CD4-positive, CD25-positive, alpha-beta regulatory T cell (primary cell): ENCODE measurements around the gene FBRSL1. TPM values are rescaled to one million over a fixed set of nuclear protein-coding genes. Genes with fewer than 3 reads are reported as not detected.
A peak's percentile ranks its signal among the peaks of the same experiment; 100 is the strongest.
"Not testable (repeated sequence)": the region's sequence is repeated elsewhere in the genome, so short reads cannot be mapped to it uniquely, and the experiment has no call there.

ENCODE experiments used
- ATAC-seq, 2 donors: fragments of 150-1000 bp; cut with Tn5 transposase; one replicate each; pipeline ENCODE4 v1.10.0; 2021; ENCODE audit warnings: low read depth in 2 of 2, moderate number of reproducible peaks in 2 of 2, moderate library complexity in 1 of 2
- DNase-seq, 3 donors: peaks; one replicate each; pipeline versions ENCODE4 v3.0.0 to v3.0.0-alpha.2; 2012 to 2022; ENCODE audit warnings: mixed read lengths in 1 of 3
- H3K27ac ChIP-seq: one replicate; pipeline ENCODE4 v1.7.0; 2013; ENCODE audit warnings: mild to moderate bottlenecking, low read length; ENCODE audit not compliant: insufficient read depth, poor library complexity, severe bottlenecking
- H3K27me3 ChIP-seq: one replicate; pipeline ENCODE4 v1.7.0; 2013; ENCODE audit warnings: low read length; ENCODE audit not compliant: control insufficient read depth, insufficient read depth
- H3K36me3 ChIP-seq: one replicate; pipeline ENCODE4 v1.7.0; 2013; ENCODE audit warnings: mild to moderate bottlenecking, low read length, moderate library complexity; ENCODE audit not compliant: control insufficient read depth, insufficient read depth
- H3K4me1 ChIP-seq: 2 replicates; pipeline ENCODE4 v1.7.0; 2013; ENCODE audit warnings: mild to moderate bottlenecking, low read length; ENCODE audit not compliant: insufficient read depth, control insufficient read depth, poor library complexity, severe bottlenecking
- H3K4me3 ChIP-seq: one replicate; pipeline ENCODE4 v1.7.0; 2013; ENCODE audit warnings: low read depth, mild to moderate bottlenecking, low read length, moderate library complexity
- H3K9me3 ChIP-seq, 2 experiments: 1 replicate in 1 of 2; 2 replicates in 1 of 2; pipeline ENCODE4 v1.7.0; 2013; ENCODE audit warnings: low read length in 2 of 2, mild to moderate bottlenecking in 1 of 2, moderate library complexity in 1 of 2; ENCODE audit not compliant: control insufficient read depth in 2 of 2
- H3K27ac Mint-ChIP-seq, 3 donors: one replicate each; pipeline ENCODE4 v1.8.0; 2020 to 2022; ENCODE audit warnings: mild to moderate bottlenecking in 3 of 3, mixed read lengths in 3 of 3, moderate library complexity in 2 of 3
- H3K27me3 Mint-ChIP-seq: one replicate; pipeline ENCODE4 v1.8.0; 2022; ENCODE audit warnings: mild to moderate bottlenecking, mixed read lengths
- H3K36me3 Mint-ChIP-seq: one replicate; pipeline ENCODE4 v1.8.0; 2020; ENCODE audit warnings: mixed read lengths
- H3K4me1 Mint-ChIP-seq, 4 donors: one replicate each; pipeline ENCODE4 v1.8.0; 2020 to 2022; ENCODE audit warnings: mixed read lengths in 4 of 4, mild to moderate bottlenecking in 1 of 4
- H3K4me3 Mint-ChIP-seq, 4 donors: one replicate each; pipeline ENCODE4 v1.8.0; 2020 to 2022; ENCODE audit warnings: mild to moderate bottlenecking in 4 of 4, mixed read lengths in 4 of 4, moderate library complexity in 3 of 4
- H3K9me3 Mint-ChIP-seq, 7 donors: one replicate each; pipeline ENCODE4 v1.8.0; 2020 to 2022; ENCODE audit warnings: mixed read lengths in 7 of 7, mild to moderate bottlenecking in 3 of 7, moderate library complexity in 2 of 7
- polyA plus RNA-seq, 4 donors: library from polyadenylated mRNA; unstranded; fragments of 300-500 nt; fragmentation: Illumina TruSeq; gene quantifications; one replicate each; pipeline ENCODE4 v1.2.3, GENCODE V29; 2021
- total RNA-seq: library from RNA; stranded (reverse); gene quantifications from one replicate; pipeline ENCODE4 v1.2.3, GENCODE V29; 2022

Gene FBRSL1
- 94.6 TPM for total RNA-seq
- under 1 TPM; 0.16 to 0.78 (median 0.31) TPM for polyA plus RNA-seq

DNA sequence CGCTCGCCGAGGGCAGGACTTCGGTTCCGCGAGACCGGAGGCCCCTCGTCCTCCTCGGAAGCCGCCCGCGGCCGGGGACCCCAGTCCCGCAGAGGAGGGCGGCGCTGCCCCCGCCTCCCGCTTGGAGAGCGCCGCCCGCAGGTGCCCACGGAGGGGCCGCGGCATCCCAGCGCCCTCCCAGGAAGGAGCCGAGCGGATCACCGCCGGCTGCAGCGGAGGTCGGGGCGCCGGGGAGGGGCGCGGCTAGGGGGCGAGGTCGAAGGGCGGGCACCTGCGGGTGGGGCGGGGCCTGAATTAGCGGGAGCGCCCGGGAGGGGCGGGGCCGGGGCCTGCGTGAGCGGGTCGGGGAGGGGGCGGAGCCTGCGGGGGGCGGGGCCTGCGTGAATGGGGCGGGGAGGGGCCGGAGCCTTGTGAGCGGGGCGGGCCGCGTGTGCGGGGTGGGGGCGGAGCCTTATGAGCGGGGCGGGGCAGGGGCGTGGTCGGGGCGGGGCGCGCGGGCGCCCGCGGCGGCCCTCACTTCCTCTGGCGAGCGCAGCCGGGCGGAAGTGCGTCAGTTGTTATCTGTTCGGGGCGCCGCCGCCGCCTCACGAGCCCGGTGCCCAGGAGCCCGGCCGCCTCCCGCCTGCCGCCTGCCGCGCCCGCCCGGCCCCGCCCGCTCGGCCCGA, at the start of gene FBRSL1:
TSS of gene FBRSL1 (plus strand) at position 550 of the 665 bp plus-strand sequence.
- Histone ChIP-seq H3K4me1 (peaks cover 55% of the 10 kb centered on the region), H3K36me3 (no peaks in the 10 kb centered on the region), H3K9me3 (no peaks in the 10 kb centered on the region), H3K4me3 (peak within 1 kb of the TSS; percentile 88), H3K27ac (peak within 1 kb of the TSS; percentile 91), H3K27me3 (no peaks in the 10 kb centered on the region)
- Mint-ChIP-seq H3K4me3 (peak within 1 kb of the TSS; percentile 93 to 97 (median 95)), H3K36me3 (peaks cover 8% of the 10 kb centered on the region), H3K27me3 (no peaks in the 10 kb centered on the region), H3K4me1 (peaks cover 6 to 72% (median 35%) of the 10 kb centered on the region in 4 donors), H3K27ac (peak within 1 kb of the TSS; percentile 93 to 99 (median 94)), H3K9me3 (peaks cover 0 to 2% (median 0%) of the 10 kb centered on the region in 7 donors)
- ATAC-seq (peak; percentile 74 to 76), DNase-seq (peak; percentile 90 to 92 (median 91))

DNA sequence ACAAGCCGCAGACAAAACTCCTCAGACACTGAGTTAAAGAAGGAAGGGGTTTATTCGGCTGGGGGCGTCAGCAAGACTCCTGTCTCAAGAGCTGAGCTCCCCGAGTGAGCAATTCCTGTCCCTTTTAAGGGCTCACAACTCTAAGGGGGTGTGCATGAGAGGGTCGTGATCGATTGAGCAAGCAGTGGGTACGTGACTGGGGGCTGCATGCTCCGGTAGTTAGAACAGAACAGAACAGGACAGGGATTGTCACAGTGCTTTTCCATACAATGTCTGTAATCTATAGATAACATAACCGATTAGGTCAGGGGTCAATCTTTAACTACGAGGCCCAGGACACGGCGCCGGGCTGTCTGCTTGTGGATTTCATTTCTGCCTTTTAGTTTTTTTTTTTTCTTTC, 49.5 kb upstream of the FBRSL1 start:
- peak overlapping the region; percentile 7 to 85 (median 41) for H3K27ac Mint-ChIP-seq
- H3K9me3 Mint-ChIP-seq, H3K36me3 Mint-ChIP-seq, H3K27me3 ChIP-seq, H3K4me3 ChIP-seq, H3K9me3 ChIP-seq, H3K27me3 Mint-ChIP-seq, ATAC-seq, H3K36me3 ChIP-seq, H3K27ac ChIP-seq, DNase-seq: not testable (repeated sequence)
- peak overlapping the region in 1 of 4 donors; percentile 29 for H3K4me3 Mint-ChIP-seq
- peaks cover 0 to 75% (median 23%) of the 10 kb centered on the region in 4 donors for H3K4me1 Mint-ChIP-seq
- peaks cover 48% of the 10 kb centered on the region for H3K4me1 ChIP-seq

DNA sequence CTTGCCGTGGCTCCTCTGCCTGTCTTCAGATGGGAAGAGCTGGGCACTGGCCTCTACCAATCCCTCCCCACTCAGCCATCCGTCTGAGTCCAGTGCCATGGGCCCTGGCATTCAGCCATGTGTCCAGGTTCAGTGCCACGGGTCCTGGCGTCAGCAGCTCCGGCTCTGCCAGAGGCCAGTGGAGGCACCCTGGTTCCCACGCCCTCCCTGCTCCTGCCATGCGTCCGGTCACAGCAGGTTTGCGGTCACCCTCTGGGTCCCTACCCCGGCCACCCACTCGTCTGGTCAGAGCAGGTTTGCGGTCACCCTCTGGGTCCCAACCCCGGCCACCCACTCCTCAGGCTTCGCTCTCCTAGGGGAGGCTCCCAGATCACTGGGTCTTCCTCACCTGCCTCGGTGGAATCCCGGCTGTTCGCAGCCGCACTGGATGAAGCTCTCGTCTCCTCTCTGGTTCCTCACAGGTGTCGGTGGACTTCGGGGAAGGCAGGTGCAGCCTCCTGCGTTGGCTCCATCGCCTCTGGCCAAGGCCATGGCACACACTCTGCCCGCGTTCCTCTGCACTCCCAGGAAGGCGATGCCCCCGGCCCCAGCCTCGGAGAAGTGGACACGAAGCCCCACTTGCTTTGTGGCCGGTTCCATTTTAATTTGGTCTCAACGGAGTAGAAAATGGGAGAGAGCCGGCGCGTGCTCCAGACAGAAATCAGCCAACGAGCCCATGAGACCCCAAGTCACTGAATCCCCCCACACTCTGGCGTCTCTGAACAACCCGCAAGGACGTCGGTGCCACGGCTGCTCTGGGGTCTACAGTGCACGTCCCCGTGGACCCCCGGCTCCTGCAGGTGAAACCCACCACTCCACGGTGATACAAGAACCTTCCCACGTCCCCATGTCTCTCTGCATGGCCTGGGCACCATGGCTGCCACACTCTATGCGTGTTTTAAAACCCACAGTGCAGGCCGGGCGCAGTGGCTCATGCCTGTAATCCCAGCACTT, 47.8 kb upstream of the FBRSL1 start:
- peak overlapping the region; percentile 26 to 62 (median 41) for H3K27ac Mint-ChIP-seq
- H3K4me1 ChIP-seq, result peaks cover 52% of the 10 kb centered on the region

GRCh38 chr12:132443091-132443490, 46.9 kb upstream of the FBRSL1 start:
- Mint-ChIP-seq H3K27ac (peak overlapping the region; percentile 91 to 95 (median 95)), H3K4me1 (peaks cover 0 to 78% (median 23%) of the 10 kb centered on the region in 4 donors), H3K27me3 (no peaks in the 10 kb centered on the region), H3K4me3 (peak overlapping the region in 3 of 4 donors; percentile 66 to 84 (median 79)), H3K9me3 (peaks cover 0 to 3% (median 0%) of the 10 kb centered on the region in 7 donors), H3K36me3 (peaks cover 4% of the 10 kb centered on the region)
- Histone ChIP-seq H3K36me3 (no peaks in the 10 kb centered on the region), H3K9me3 (no peaks in the 10 kb centered on the region), H3K27me3 (no peaks in the 10 kb centered on the region), H3K27ac (no peak overlapping the region), H3K4me1 (peaks cover 42% of the 10 kb centered on the region), H3K4me3 (no peak overlapping the region)
- no peak for ATAC-seq
- no peak for DNase-seq

More for the DNA sequence above, 47.8 kb upstream of the FBRSL1 start:
- peak overlapping the region in 1 of 4 donors; percentile 33 for H3K4me3 Mint-ChIP-seq
- H3K4me1 Mint-ChIP-seq, result peaks cover 0 to 76% (median 23%) of the 10 kb centered on the region in 4 donors
- H3K9me3 Mint-ChIP-seq, result peaks cover 0 to 3% (median 0%) of the 10 kb centered on the region in 7 donors
- Histone ChIP-seq H3K27me3 (no peaks in the 10 kb centered on the region), H3K9me3 (no peaks in the 10 kb centered on the region), H3K27ac (no peak overlapping the region), H3K36me3 (no peaks in the 10 kb centered on the region), H3K4me3 (no peak overlapping the region)
- peaks cover 4% of the 10 kb centered on the region for H3K36me3 Mint-ChIP-seq
- DNase-seq (no peak), ATAC-seq (no peak)
- H3K27me3 Mint-ChIP-seq, result no peaks in the 10 kb centered on the region

DNA sequence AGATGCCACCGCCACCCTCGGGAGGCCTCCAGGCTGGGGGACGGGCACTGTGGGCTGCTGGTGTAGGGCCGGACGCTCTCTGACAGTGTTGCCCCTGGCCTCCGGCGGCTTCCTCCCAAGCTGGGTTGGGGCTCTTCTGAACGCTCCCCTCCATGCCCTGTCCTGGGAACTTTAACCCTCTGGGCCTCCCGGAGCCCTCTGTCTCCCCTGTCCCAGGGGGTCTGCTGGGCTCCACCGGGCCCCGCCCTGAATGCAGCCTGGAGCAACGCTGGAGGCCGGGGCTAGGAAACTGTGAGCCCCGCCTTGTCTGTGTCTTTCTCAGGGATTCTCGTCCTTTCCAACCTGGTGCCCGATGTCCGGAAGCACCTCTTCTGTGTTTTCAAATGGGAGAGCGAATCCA, 45.7 kb upstream of the FBRSL1 start:
- H3K4me3 Mint-ChIP-seq, result peak overlapping the region in 3 of 4 donors; percentile 86 to 96 (median 93)
- H3K27me3 ChIP-seq, result no peaks in the 10 kb centered on the region
- H3K4me1 Mint-ChIP-seq, result peaks cover 0 to 80% (median 23%) of the 10 kb centered on the region in 4 donors
- no peaks in the 10 kb centered on the region for H3K36me3 ChIP-seq
- H3K9me3 ChIP-seq, result no peaks in the 10 kb centered on the region
- DNase-seq (no peak), ATAC-seq (no peak)
- no peaks in the 10 kb centered on the region for H3K27me3 Mint-ChIP-seq
- H3K4me1 ChIP-seq, result peaks cover 40% of the 10 kb centered on the region
- H3K36me3 Mint-ChIP-seq, result peaks cover 4% of the 10 kb centered on the region
- H3K9me3 Mint-ChIP-seq, result peaks cover 0 to 3% (median 0%) of the 10 kb centered on the region in 7 donors
- H3K4me3 ChIP-seq, result peak overlapping the region; percentile 2
- peak overlapping the region; percentile 92 for H3K27ac ChIP-seq
- peak overlapping the region; percentile 100 for H3K27ac Mint-ChIP-seq

DNA sequence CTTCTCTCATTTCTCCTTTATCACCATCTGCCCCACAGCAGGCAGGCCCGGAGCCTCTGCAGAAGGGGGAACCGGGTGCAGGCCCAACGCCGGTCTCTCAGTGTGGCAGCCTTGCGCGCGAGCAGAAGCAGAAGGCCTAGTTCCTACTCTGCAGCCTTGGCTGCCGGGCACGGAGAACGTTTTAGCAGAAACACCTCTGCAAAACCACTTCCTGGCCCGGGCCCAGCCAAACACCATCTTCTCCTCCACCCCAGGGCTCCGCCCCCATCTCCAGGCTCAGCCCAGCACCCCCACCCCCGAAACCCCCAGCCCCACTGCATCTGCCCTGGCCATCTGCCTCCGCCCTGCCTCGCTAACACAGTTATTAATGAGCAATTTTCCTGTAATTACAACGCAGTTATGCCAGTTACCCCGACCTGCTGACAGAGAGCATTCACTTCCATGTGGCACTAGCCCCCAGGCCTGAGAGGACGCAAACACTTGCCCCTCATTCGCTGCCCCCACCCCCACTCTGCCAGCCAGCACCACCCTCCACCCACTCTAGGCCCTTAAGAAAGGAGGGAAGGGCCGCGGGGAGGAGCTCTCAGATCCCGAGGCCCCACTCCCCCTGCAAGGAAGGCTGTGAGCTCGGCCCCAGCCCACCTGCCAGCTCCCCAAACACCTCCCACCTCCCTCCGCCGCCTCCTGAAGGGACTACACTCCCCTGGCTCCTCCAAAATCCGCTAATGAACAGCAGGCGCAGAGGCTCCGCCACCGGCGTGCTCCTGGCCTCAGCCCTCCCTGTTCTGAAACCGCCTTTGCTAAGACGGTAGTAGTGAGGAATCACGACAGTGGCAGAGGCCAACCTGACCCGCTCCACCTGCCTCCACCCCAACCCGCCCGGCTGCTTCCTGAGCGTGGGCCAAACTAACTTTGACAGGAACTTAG, 44.7 kb upstream of the FBRSL1 start:
- Histone ChIP-seq H3K27ac (peak overlapping the region; percentile 92), H3K4me1 (peaks cover 46% of the 10 kb centered on the region)
- peaks cover 0 to 82% (median 25%) of the 10 kb centered on the region in 4 donors for H3K4me1 Mint-ChIP-seq

More for the DNA sequence above, 44.7 kb upstream of the FBRSL1 start:
- Histone ChIP-seq H3K36me3 (no peaks in the 10 kb centered on the region), H3K27me3 (no peaks in the 10 kb centered on the region), H3K4me3 (peak overlapping the region; percentile 44), H3K9me3 (no peaks in the 10 kb centered on the region)
- ATAC-seq (peak; percentile 91 to 93), DNase-seq (peak; percentile 52 to 95 (median 82))
- no peaks in the 10 kb centered on the region for H3K27me3 Mint-ChIP-seq
- H3K27ac Mint-ChIP-seq, result peak overlapping the region; percentile 100
- H3K4me3 Mint-ChIP-seq, result peak overlapping the region; percentile 86 to 96 (median 92)
- peaks cover 4% of the 10 kb centered on the region for H3K36me3 Mint-ChIP-seq
- peaks cover 0 to 3% (median 0%) of the 10 kb centered on the region in 7 donors for H3K9me3 Mint-ChIP-seq
